Ectodermal cell (in vitro differentiated cells): Measurements from ENCODE around the gene TDO2.

ENCODE experiments used
- H3K27ac ChIP-seq: 2 replicates; pipeline ENCODE4 v1.7.0; 2013; ENCODE audit warnings: mild to moderate bottlenecking, low read depth, low read length; ENCODE audit not compliant: insufficient read depth, poor library complexity, severe bottlenecking
- H3K27me3 ChIP-seq: 2 replicates; pipeline ENCODE4 v1.7.0; 2013; ENCODE audit warnings: mild to moderate bottlenecking, low read length; ENCODE audit not compliant: insufficient read depth, control insufficient read depth, poor library complexity, severe bottlenecking
- H3K36me3 ChIP-seq: one replicate; pipeline ENCODE4 v1.7.0; 2013; ENCODE audit warnings: low read length; ENCODE audit not compliant: control insufficient read depth, insufficient read depth
- H3K4me1 ChIP-seq: one replicate; pipeline ENCODE4 v1.7.0; 2013; ENCODE audit warnings: low read length; ENCODE audit not compliant: control insufficient read depth, insufficient read depth
- H3K4me3 ChIP-seq: 2 replicates; pipeline ENCODE4 v1.7.0; 2013; ENCODE audit warnings: low read depth, low read length, control low read depth; ENCODE audit not compliant: insufficient read depth
- H3K9me3 ChIP-seq: 2 replicates; pipeline ENCODE4 v1.7.0; 2013; ENCODE audit warnings: mild to moderate bottlenecking, low read length, moderate library complexity; ENCODE audit not compliant: control insufficient read depth
- WGBS, 2 experiments: methylation state at CpG; one replicate each; pipeline ENCODE4 v1.1.7; 2013; ENCODE audit warnings: missing lambda C conversion rate in 2 of 2; 5-methylcytosine and 5-hydroxymethylcytosine counted together

The TDO2 gene

DNA sequence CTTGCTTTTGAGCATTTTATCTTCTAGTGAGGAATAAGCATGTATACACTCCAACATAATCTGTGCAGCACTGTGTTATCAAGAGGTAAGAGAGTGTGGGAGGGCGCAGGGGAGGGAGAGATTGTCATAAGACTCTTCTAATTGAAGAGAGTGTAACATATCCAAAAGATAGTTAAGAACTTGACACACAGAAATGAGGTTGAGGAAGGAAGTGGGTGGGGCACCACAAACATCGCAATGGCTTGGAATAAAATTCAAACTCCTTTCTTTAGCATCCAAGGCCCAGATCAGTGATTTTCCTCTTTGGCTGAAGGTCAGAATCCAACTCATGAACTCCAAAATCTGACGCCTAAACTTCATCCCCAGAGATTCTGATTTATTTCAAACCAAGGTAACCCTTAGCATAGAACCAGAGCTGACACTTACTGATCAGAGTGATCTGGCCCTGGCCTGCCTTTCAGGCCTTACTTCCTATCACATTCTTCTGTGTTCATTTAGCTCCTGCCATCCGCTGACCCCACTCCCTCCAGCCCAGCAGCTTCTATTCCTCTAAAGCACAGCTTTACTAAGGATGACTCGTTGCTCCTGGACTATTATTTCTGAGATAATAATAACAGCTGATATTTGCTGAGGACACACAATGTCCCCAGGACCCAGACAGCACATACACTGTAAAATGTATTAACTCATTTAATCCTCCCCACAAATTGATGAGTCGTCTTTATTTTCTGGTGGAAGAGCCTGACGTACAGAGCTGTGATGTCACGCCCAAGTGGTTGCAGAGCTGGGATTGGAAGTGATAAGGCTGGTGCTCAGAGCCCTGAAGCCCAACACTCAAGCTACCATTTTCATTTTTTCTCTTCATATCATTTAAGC lies 60.8 kb downstream of the TDO2 start:
- 91 to 96% methylated on average over 6 to 8 of the region's 8 CpGs for WGBS, 2 experiments
- Histone ChIP-seq H3K36me3 (no peaks in the 10 kb centered on the region), H3K27me3 (no peaks in the 10 kb centered on the region), H3K9me3 (no peaks in the 10 kb centered on the region), H3K4me3 (no peak overlapping the region), H3K27ac (no peak overlapping the region), H3K4me1 (no peaks in the 10 kb centered on the region)

GRCh38 chr4:155966171-155966570 lies 62.7 kb downstream of the TDO2 start:
- H3K4me3 ChIP-seq = no peak overlapping the region
- H3K27me3 ChIP-seq = no peaks in the 10 kb centered on the region
- 82 to 97% methylated on average over 2 of the region's 2 CpGs for WGBS, 2 experiments
- no peaks in the 10 kb centered on the region for H3K36me3 ChIP-seq
- no peak overlapping the region for H3K27ac ChIP-seq
- no peaks in the 10 kb centered on the region for H3K4me1 ChIP-seq
- H3K9me3 ChIP-seq = no peaks in the 10 kb centered on the region

DNA sequence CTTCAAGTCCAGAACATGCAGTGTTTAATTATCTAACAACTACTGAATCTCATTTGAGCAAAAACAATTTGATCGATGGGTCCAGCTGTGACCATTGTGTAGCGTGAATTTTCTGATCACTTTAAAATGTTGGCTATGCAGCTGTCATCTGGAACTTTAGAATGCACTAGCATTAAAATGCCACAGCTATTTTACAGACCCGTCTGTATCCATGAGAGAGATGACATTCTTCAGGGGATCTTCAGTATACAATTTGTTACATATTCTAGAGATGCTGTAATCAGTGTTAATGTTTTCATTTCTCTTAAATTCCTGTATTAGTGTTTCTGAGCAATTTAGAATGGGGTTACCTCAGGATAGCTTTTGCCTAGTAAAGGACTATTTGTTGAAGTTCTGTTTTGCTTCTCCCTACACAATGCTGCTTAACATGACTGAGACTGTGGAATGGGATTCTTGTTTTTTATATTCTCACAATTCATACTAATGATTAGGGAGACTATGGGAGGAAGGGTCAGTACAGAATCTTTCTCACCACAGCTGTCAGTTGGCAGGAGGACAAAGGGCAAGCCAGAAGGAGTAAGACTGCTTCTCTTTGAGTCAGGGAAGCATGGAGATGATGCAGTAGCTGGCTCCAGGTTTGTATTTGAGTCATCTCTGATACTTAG lies 63.4 kb downstream of the TDO2 start:
- Histone ChIP-seq H3K4me1 (no peaks in the 10 kb centered on the region), H3K4me3 (no peak overlapping the region), H3K27me3 (no peaks in the 10 kb centered on the region), H3K27ac (no peak overlapping the region), H3K9me3 (no peaks in the 10 kb centered on the region), H3K36me3 (no peaks in the 10 kb centered on the region)
- WGBS, 2 experiments = 86 to 91% methylated on average over 2 to 3 of the region's 3 CpGs
